ENCODE data around the gene CRYZL1.

CRYZL1 gene

GRCh38 chr21:33661146-33661545, 19.6 kb upstream of the CRYZL1 start:
- no peak for DNase-seq (ENCODE audit: low read depth, low spot score)

DNA sequence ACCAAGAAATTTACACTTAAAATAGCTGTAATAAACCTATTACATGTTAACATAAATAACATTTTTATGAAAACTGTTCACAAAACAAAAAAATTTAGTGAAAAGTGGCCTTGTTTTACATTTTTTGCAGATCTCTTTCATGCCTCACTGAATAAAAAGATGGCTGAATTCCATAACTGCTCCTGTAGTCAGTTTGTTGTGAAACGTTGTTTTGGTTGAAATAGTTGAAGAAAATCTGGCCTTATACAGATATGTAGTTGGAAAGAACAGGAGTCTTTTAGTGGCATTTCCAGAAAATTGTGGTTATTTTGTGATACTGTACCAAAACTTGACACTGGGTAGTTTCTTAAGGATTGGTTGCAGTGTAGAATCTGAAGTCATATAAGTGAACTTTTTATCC, 18.9 kb upstream of the CRYZL1 start:
- no peak for DNase-seq (ENCODE audit: low read depth, low spot score)

DNA sequence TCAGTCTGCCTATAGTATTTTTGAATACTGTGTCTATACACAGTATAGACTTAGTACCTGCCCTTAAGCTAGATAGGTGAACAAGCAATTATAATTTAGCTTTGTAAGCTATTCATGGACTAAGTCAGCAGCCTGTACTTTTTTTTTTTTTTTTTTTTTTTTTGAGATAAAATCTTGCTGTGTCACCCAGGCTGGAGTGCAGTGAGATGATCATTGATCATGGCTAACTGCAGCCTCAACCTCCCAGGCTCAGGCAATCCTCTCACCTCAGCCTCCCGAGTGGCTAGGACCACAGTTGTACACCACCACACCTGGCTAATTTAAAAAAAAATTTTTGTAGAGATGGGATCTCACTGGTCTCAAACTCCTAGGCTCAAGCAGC, 18.0 kb upstream of the CRYZL1 start:
- DNase-seq (ENCODE audit: low read depth, low spot score) = no peak

- DNase-seq (ENCODE audit: low read depth, low spot score) = no peak
Observed at GRCh38 chr21:33658919-33659567, 17.5 kb upstream of the CRYZL1 start.

- no peak for DNase-seq (ENCODE audit: low read depth, low spot score)
Observed at GRCh38 chr21:33657124-33657820, 15.7 kb upstream of the CRYZL1 start.

DNA sequence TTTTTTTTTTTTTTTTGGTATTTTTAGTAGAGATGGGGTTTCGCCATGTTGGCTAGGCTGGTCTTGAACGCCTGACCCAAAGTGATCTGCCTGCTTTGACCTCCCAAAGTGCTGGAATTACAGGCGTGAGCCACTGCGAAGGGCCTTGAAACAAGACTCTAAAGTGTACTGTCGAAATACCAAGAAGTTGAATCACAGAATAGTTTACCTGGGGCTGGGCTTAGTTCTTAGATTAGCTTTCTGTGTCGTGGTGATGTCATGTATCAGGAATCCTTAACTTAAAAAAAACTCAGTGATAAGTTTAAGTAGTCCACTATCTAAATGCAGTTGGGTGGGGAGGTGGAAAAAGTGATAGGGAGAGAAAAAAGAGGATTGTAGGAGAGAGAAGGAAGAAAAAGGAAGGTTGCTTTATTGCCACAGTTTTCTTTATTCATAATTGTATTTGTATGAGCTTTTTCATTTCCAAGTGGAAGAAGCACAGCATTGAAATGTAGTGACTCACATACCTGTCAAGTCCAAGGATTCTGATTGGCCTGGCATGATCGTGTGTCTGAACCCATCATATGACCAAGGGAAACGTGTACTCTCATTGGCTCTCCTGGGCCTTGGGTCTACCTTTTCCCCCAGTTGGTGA, 14.2 kb upstream of the CRYZL1 start:
- DNase-seq (ENCODE audit: low read depth, low spot score) = peak; percentile 80

- no peak for DNase-seq (ENCODE audit: low read depth, low spot score)
Observed at GRCh38 chr21:33654412-33654811, 12.9 kb upstream of the CRYZL1 start.

- DNase-seq (ENCODE audit: low read depth, low spot score) = no peak
Observed at GRCh38 chr21:33651965-33652680, 10.6 kb upstream of the CRYZL1 start.

GRCh38 chr21:33650929-33651509, 9.5 kb upstream of the CRYZL1 start:
- peak; percentile 61 for DNase-seq (ENCODE audit: low read depth, low spot score)

- no peak for DNase-seq (ENCODE audit: low read depth, low spot score)
Observed at GRCh38 chr21:33650230-33650629, 8.7 kb upstream of the CRYZL1 start.

GRCh38 chr21:33648555-33648954, 7.0 kb upstream of the CRYZL1 start:
- no peak for DNase-seq (ENCODE audit: low read depth, low spot score)

GRCh38 chr21:33647587-33647986, 6.0 kb upstream of the CRYZL1 start:
- no peak for DNase-seq (ENCODE audit: low read depth, low spot score)

GRCh38 chr21:33645730-33646129, 4.2 kb upstream of the CRYZL1 start:
- DNase-seq (ENCODE audit: low read depth, low spot score) = no peak

GRCh38 chr21:33644383-33645074, 3.0 kb upstream of the CRYZL1 start:
- peak; percentile 70 for DNase-seq (ENCODE audit: low read depth, low spot score)

DNA sequence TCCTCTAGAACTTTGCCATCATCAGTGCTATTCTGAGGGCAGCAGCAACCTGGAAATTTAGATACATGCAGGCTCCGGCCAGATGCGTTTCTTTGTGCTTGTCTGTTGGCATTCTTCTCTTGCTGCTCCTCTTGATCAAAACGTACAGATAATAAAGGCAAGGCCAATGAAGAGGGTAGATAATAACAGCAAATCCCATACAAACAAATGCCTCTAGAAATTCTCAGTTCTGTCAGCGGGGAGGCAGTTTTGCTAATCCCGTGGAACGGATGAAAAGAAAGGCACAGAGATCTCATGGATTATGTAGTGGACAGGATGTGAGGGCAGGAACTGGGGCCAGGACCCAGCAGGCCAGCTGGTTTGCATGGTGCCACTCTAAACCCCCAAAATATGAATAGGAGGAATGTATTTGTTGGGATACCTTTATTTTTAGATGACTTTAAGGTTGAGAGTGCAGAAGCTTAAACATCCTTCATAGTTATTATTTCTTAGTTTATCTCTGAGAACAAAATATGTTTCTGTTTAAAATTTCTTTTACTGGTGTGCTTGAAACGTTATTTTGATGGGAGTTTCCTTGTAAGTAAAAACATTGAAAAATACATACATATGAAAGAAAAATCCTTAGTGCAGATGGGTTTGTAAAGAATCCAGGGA, 2.2 kb upstream of the CRYZL1 start:
- DNase-seq (ENCODE audit: low read depth, low spot score) = peak; percentile 51

DNA sequence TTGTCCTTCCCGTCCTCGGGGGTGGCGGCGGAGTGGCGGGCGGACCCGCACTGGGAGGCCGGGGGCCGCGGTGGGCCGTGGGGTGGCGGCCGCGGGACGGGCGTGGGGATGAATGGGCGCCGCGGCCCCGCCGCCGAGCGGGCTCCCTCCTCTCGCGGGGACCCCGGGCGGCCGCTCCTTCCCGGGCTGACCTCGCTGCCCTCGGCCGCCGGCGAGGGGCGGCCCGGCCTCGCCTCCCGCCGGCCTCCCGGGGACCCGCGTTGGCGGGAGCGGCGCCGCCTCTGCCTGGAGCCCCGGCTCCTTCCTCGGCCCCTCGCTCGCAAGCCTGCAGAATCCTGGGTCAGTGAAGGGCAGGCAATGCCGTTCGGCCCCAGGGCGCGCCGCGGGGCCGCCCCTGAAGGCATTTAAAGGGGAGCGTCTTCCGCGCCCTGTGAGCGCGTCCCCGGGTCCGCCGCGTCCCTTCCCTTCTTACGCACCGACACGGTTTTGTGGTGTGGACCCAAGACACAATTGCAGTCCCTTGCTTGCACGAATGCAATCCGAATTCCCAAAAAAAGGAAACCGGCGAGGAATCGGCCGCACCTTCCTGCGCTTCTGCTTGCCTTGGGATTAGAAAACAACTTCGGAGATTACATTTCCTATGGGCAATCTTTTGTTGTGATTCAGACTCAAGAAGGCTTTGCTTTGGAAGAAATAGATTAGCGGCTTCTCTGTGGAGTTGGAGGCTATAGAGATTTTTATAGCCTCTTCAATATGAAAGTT, 1.5 kb upstream of the CRYZL1 start:
- peak; percentile 69 for DNase-seq (ENCODE audit: low read depth, low spot score)

- peak; percentile 99 for DNase-seq (ENCODE audit: low read depth, low spot score)
Observed at GRCh38 chr21:33642027-33642895, 720 bp upstream of the CRYZL1 start, which contains the start of gene ITSN1. Gene ITSN1 (plus strand): TSS chr21:33642501. CDS start chr21:33718829, 76,328 bp downstream.

DNA sequence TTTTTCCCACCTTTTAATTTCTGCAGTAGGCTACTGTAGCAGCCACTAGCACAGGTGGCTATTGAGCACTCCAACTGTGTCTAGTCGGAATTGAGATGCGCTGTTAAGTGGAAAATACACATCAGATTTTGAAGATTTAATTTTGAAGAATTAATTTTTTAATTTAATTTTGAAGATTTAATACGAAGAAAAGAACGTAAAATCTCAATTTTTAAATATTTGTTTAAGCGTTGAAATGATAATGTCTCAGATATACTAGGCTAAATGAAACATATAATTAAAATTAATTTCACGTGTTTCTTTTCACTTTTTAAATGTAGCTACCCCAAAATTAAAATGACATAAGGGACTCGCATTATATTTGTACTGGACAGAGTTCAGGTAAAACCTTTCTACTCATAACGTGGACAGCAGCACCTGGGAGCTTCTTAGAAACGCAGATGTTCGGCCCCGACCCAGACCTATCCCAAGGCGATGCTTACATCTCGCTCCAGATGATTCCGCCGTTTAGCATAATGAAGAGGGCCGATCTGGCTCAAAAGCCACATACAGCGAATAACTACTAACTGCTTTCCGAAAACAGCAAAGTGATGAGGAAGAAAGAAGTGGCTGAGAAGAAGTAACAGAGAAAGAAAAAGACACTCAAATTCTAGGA, 717 bp downstream of the CRYZL1 start:
- DNase-seq (ENCODE audit: low read depth, low spot score) = no peak
